ENCODE results near the gene SYNE1.

SYNE1 gene

DNA sequence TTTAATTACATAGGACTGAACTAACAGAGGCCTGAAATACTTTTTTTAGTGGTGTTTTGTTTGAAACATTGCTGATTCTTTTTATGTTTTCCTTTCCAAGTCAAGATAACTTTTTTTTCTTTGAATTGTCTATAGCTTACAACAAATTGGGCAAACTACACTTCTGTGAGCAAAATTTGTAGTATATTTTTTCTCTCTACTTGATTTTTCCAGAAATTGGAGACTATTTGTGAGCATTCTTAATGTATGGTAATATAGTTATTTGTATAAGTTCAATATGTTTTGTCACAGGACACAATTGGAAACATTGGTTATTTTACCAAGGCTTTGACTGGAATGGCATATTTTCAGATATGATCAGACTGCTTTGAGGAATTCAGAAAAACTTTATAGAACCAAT lies 216.5 kb downstream of the SYNE1 start:
- H3K9ac ChIP-seq (ENCODE audit: insufficient read length, low read depth), result no peak overlapping the region
- no peak overlapping the region for H3K4me3 ChIP-seq (ENCODE audit: insufficient read length, low read depth)
- DNase-seq (ENCODE audit: low read depth, low spot score), result no peak
- TF ChIP-seq SUZ12 (IDR thresholded peaks at IDR 0.05; ENCODE audit: extremely low read depth, insufficient read depth, insufficient read length) (no peak), YY1 (IDR thresholded peaks at IDR 0.05; ENCODE audit: insufficient read depth, insufficient read length) (no peak), ZNF274 (IDR thresholded peaks at IDR 0.05; ENCODE audit: low read depth, low read length) (no peak)
- H3K9me3 ChIP-seq (ENCODE audit: insufficient read depth, low read length), result no peaks in the 10 kb centered on the region
- no peaks in the 10 kb centered on the region for H3K4me1 ChIP-seq (ENCODE audit: insufficient read depth, insufficient read length)
- H3K27me3 ChIP-seq (ENCODE audit: insufficient read depth, insufficient read length), result no peaks in the 10 kb centered on the region
- H3K36me3 ChIP-seq (ENCODE audit: insufficient read depth, insufficient read length, low read length), result no peaks in the 10 kb centered on the region

DNA sequence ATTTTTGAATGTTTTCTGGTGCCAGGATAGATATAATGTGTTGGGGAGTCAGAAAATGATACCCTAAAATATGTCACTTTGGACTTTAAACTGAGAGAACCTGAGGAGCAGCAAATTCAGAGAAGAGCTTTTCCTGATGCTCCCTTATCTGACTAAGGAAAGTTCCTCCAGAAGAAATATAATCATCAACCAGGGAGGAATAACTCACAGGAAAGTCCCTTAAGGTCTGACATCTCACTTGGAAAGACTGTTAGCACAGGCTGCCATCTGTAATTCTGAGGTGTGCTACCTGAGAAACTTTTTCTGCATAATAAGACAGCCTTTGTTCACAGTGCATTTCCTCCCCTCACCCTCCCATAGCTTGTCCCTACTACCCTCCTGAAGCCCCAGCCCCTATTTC lies 218.6 kb downstream of the SYNE1 start:
- Histone ChIP-seq H3K36me3 (ENCODE audit: insufficient read depth, insufficient read length, low read length) (no peaks in the 10 kb centered on the region), H3K9me3 (ENCODE audit: insufficient read depth, low read length) (no peaks in the 10 kb centered on the region), H3K4me1 (ENCODE audit: insufficient read depth, insufficient read length) (no peaks in the 10 kb centered on the region), H3K4me3 (ENCODE audit: insufficient read length, low read depth) (no peak overlapping the region), H3K9ac (ENCODE audit: insufficient read length, low read depth) (no peak overlapping the region), H3K27me3 (ENCODE audit: insufficient read depth, insufficient read length) (no peaks in the 10 kb centered on the region)
- DNase-seq (ENCODE audit: low read depth, low spot score), result no peak
- TF ChIP-seq YY1 (IDR thresholded peaks at IDR 0.05; ENCODE audit: insufficient read depth, insufficient read length) (no peak), ZNF274 (IDR thresholded peaks at IDR 0.05; ENCODE audit: low read depth, low read length) (no peak)

DNA sequence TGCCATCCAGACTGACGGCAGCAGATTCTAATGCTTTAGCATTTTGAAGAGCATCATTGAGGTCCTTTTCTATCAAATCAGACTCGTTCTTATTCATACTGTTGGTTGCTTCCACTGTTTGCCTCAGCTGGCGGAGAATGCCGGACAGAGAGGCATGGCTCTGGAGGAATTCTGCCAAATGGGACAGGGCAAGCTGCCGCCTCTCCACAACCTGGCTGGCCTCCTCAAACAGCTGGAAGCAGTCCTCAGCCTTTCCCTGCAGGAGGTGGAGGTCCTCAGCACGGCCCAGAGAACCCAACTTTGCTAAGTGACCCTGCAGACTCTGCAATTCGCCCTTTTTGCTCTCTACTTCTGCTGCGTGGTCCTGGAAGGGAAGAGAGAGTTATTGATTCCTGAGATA lies 220.5 kb downstream of the SYNE1 start:
- Histone ChIP-seq H3K36me3 (ENCODE audit: insufficient read depth, insufficient read length, low read length) (no peaks in the 10 kb centered on the region), H3K9me3 (ENCODE audit: insufficient read depth, low read length) (no peaks in the 10 kb centered on the region)
- TF ChIP-seq YY1 (IDR thresholded peaks at IDR 0.05; ENCODE audit: insufficient read depth, insufficient read length) (no peak), ZNF274 (IDR thresholded peaks at IDR 0.05; ENCODE audit: low read depth, low read length) (no peak), SUZ12 (IDR thresholded peaks at IDR 0.05; ENCODE audit: extremely low read depth, insufficient read depth, insufficient read length) (no peak)

DNA sequence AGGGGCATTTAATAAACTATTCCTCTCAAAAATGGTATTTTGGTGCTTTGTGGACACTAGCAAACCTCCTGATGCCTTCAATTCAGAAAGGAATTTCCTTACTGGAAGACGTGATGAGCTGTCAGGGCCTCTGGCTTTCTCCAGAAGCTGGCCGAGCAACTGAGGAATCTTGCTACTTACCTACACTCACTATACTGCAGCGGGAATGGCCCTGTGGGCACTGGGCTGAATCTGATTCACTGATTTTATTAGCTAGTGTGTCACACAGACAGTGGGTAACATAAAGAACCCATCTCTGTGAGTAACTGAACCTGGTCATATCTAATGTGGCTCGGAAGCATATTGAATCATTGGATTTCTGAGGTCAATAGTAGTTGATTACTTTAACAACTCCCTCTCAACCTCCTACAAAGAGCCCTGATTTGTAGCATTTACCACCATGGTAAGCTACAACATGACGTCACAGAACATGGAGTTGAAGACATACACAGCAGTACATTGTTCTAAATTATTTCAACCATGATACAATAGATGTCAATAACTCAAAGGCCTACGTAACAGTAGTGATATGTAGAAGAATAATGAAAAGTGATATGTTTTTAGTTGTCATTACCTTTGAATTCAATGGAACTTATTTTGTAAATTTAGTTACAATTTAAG lies 232.1 kb downstream of the SYNE1 start:
- peaks cover 3% of the 10 kb centered on the region for H3K4me1 ChIP-seq (ENCODE audit: insufficient read depth, insufficient read length)
- no peak for TF ChIP-seq YY1 (IDR thresholded peaks at IDR 0.05; ENCODE audit: insufficient read depth, insufficient read length)
- no peaks in the 10 kb centered on the region for H3K9me3 ChIP-seq (ENCODE audit: insufficient read depth, low read length)
- H3K4me3 ChIP-seq (ENCODE audit: insufficient read length, low read depth), result no peak overlapping the region
- H3K36me3 ChIP-seq (ENCODE audit: insufficient read depth, insufficient read length, low read length), result no peaks in the 10 kb centered on the region
- H3K9ac ChIP-seq (ENCODE audit: insufficient read length, low read depth), result no peak overlapping the region
- no peak for DNase-seq (ENCODE audit: low read depth, low spot score)
- H3K27me3 ChIP-seq (ENCODE audit: insufficient read depth, insufficient read length), result no peaks in the 10 kb centered on the region

More for the DNA sequence above, 220.5 kb downstream of the SYNE1 start:
- no peak overlapping the region for H3K4me3 ChIP-seq (ENCODE audit: insufficient read length, low read depth)
- no peak overlapping the region for H3K9ac ChIP-seq (ENCODE audit: insufficient read length, low read depth)
- H3K27me3 ChIP-seq (ENCODE audit: insufficient read depth, insufficient read length), result no peaks in the 10 kb centered on the region
- H3K4me1 ChIP-seq (ENCODE audit: insufficient read depth, insufficient read length), result no peaks in the 10 kb centered on the region
- DNase-seq (ENCODE audit: low read depth, low spot score), result no peak

DNA sequence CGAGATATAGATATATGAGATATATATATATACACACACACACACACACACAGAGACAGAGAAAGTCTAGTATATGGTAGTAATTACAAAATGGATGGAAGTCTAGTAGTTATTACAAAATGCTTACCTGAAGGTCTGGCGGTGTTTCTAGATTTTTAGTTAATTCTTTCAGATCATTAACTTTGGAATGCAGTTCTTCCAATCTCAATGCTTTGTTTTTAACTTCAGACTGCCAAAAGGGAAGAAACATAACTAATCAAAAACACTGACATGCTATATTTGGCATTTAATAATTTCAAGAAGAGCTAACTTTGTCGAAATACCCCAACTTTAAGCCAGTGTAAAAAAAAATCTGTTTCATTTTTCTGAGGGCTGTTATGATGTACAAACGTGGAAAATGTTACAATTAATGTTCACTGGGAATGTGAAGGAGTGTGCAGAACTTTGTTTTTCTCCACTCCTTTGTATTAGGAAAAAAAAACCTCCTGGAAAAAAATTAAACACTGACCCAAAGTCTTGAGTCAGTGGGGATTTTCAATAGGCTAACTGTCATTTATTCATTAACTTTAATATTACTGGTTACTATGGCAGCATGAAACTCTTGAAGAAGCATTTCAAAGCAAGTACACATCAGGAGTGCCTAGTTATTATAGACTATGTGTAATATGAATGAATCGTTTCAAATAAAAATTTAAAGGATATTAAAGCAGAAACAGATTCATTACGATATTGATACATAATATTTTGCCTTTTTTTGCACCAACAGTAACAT lies 232.9 kb downstream of the SYNE1 start:
- Histone ChIP-seq H3K36me3 (ENCODE audit: insufficient read depth, insufficient read length, low read length) (no peaks in the 10 kb centered on the region), H3K4me1 (ENCODE audit: insufficient read depth, insufficient read length) (peaks cover 3% of the 10 kb centered on the region), H3K4me3 (ENCODE audit: insufficient read length, low read depth) (no peak overlapping the region), H3K9me3 (ENCODE audit: insufficient read depth, low read length) (no peaks in the 10 kb centered on the region), H3K27me3 (ENCODE audit: insufficient read depth, insufficient read length) (no peaks in the 10 kb centered on the region), H3K9ac (ENCODE audit: insufficient read length, low read depth) (no peak overlapping the region)
- no peak for TF ChIP-seq ZNF274 (IDR thresholded peaks at IDR 0.05; ENCODE audit: low read depth, low read length)
- TF ChIP-seq YY1 (IDR thresholded peaks at IDR 0.05; ENCODE audit: insufficient read depth, insufficient read length), result no peak
- TF ChIP-seq SUZ12 (IDR thresholded peaks at IDR 0.05; ENCODE audit: extremely low read depth, insufficient read depth, insufficient read length), result no peak
- DNase-seq (ENCODE audit: low read depth, low spot score), result no peak

DNA sequence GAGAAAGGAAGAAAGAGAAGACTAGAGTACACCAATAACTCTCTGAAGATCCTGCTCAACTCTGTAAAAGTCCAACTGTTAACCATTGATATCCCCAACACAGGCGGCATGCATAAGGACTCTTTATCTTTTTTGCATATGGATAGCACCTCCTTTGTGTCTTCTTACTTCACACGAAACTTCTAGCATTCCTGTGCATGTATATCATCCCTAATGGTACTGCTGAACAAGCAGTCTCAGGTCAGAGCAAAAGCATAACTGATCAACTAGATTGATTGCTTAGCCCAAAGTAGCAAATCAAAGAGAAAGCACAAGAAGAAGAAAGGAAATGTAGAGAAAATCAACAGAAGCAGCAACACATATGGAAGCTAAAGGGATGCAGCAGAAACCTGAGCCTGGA lies 234.4 kb downstream of the SYNE1 start:
- Histone ChIP-seq H3K9ac (ENCODE audit: insufficient read length, low read depth) (no peak overlapping the region), H3K9me3 (ENCODE audit: insufficient read depth, low read length) (no peaks in the 10 kb centered on the region), H3K4me3 (ENCODE audit: insufficient read length, low read depth) (no peak overlapping the region), H3K36me3 (ENCODE audit: insufficient read depth, insufficient read length, low read length) (no peaks in the 10 kb centered on the region), H3K27me3 (ENCODE audit: insufficient read depth, insufficient read length) (no peaks in the 10 kb centered on the region), H3K4me1 (ENCODE audit: insufficient read depth, insufficient read length) (peaks cover 3% of the 10 kb centered on the region)
- DNase-seq (ENCODE audit: low read depth, low spot score), result no peak
- TF ChIP-seq SUZ12 (IDR thresholded peaks at IDR 0.05; ENCODE audit: extremely low read depth, insufficient read depth, insufficient read length), result no peak
- no peak for TF ChIP-seq YY1 (IDR thresholded peaks at IDR 0.05; ENCODE audit: insufficient read depth, insufficient read length)
- no peak for TF ChIP-seq ZNF274 (IDR thresholded peaks at IDR 0.05; ENCODE audit: low read depth, low read length)

DNA sequence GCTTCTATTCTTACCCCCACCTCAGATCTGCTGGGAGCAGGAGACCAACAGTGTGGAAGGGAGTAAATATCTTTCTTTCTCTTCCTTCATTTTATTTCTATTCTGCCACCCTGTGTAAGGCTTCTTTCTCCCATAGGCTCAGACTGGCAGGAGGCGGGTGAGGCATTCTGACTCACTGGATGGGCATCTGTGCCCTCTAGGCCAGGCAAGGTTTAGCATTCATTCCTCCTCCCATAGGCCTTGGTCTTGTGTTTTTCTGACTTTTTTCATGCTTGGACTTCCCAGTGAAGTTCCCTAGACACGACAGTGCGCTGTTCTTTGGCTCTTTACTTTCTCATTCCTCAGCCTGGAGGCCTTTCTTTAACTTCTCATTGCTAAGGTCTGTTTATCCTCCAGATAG lies 235.2 kb downstream of the SYNE1 start:
- Histone ChIP-seq H3K4me3 (ENCODE audit: insufficient read length, low read depth) (no peak overlapping the region), H3K27me3 (ENCODE audit: insufficient read depth, insufficient read length) (no peaks in the 10 kb centered on the region), H3K9me3 (ENCODE audit: insufficient read depth, low read length) (no peaks in the 10 kb centered on the region), H3K9ac (ENCODE audit: insufficient read length, low read depth) (no peak overlapping the region), H3K4me1 (ENCODE audit: insufficient read depth, insufficient read length) (peaks cover 3% of the 10 kb centered on the region), H3K36me3 (ENCODE audit: insufficient read depth, insufficient read length, low read length) (no peaks in the 10 kb centered on the region)
- no peak for DNase-seq (ENCODE audit: low read depth, low spot score)
- no peak for TF ChIP-seq YY1 (IDR thresholded peaks at IDR 0.05; ENCODE audit: insufficient read depth, insufficient read length)
- no peak for TF ChIP-seq SUZ12 (IDR thresholded peaks at IDR 0.05; ENCODE audit: extremely low read depth, insufficient read depth, insufficient read length)
- no peak for TF ChIP-seq ZNF274 (IDR thresholded peaks at IDR 0.05; ENCODE audit: low read depth, low read length)
